Glutamatergic neuron (in vitro differentiated cells): ENCODE results near the gene ZNF407. TPM values are rescaled to one million over a fixed set of nuclear protein-coding genes. Genes with fewer than 3 reads are reported as not detected.

Experiments
- DNase-seq: peaks from one replicate; pipeline ENCODE4 v3.0.0; 2022
- H3K27ac Mint-ChIP-seq: one replicate; pipeline ENCODE4 v1.8.0; 2020; ENCODE audit warnings: mild to moderate bottlenecking, mixed read lengths, inconsistent platforms; ENCODE audit not compliant: unreplicated experiment
- H3K27me3 Mint-ChIP-seq: one replicate; pipeline ENCODE4 v1.8.0; 2020; ENCODE audit warnings: mild to moderate bottlenecking, moderate library complexity, mixed read lengths, inconsistent platforms; ENCODE audit not compliant: unreplicated experiment
- H3K36me3 Mint-ChIP-seq: one replicate; pipeline ENCODE4 v1.8.0; 2020; ENCODE audit warnings: mild to moderate bottlenecking, mixed read lengths, inconsistent platforms; ENCODE audit not compliant: unreplicated experiment
- H3K4me1 Mint-ChIP-seq: one replicate; pipeline ENCODE4 v1.8.0; 2020; ENCODE audit warnings: mild to moderate bottlenecking, low read depth, mixed read lengths, inconsistent platforms; ENCODE audit not compliant: unreplicated experiment
- H3K4me3 Mint-ChIP-seq: one replicate; pipeline ENCODE4 v1.8.0; 2020; ENCODE audit warnings: mild to moderate bottlenecking, mixed read lengths, inconsistent platforms; ENCODE audit not compliant: unreplicated experiment
- H3K9me3 Mint-ChIP-seq: one replicate; pipeline ENCODE4 v1.8.0; 2020; ENCODE audit warnings: mild to moderate bottlenecking, moderate library complexity, mixed read lengths, inconsistent platforms; ENCODE audit not compliant: unreplicated experiment
- CTCF ChIP-seq: fragments of 200-600 bp; sonication (generic); IDR thresholded peaks from one replicate; pipeline ENCODE4 v1.5.0; 2021; ENCODE audit not compliant: partially characterized antibody, unreplicated experiment
- total RNA-seq: library from RNA; stranded (reverse); fragmentation: NEBNext Ultra II Directional; extraction: Animal tissue kit (Norgen Biotek cat#: 25700); gene quantifications from one replicate; pipeline ENCODE4 v1.2.1, GENCODE V29; 2021; ENCODE audit not compliant: unreplicated experiment

ZNF407 gene
- total RNA-seq, 1 donor from 2014 or later: 15.8 TPM

- Mint-ChIP-seq H3K9me3 (no peaks in the 10 kb centered on the region), H3K4me3 (no peak overlapping the region), H3K27me3 (peaks cover 2% of the 10 kb centered on the region), H3K4me1 (peaks cover 6% of the 10 kb centered on the region), H3K27ac (no peak overlapping the region), H3K36me3 (no peaks in the 10 kb centered on the region)
- no peak for DNase-seq
- no peak for TF ChIP-seq CTCF
Measured at GRCh38 chr18:74718312-74718711, 120.6 kb downstream of the ZNF407 start.

DNA sequence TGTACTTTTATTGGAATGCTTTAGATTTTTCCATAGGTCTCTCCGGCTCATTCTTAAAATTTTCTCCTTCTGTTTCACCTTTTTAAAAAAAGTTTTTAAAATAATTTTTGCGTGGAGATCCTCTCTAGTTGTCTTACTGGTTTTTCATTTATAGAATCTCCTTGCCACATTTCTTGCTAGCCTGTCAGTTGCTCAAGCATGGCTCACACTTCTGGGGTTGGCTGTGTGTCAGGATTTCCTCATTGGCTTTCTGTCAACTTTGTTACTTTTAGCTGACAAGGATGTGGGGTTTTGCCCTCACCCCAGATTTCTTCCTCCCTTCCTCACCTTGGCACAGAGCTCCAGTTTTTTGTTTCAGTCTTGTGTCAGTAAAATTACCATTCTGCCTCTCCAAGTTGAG, 124.6 kb downstream of the ZNF407 start:
- Mint-ChIP-seq H3K4me3 (no peak overlapping the region), H3K27me3 (peaks cover 2% of the 10 kb centered on the region), H3K27ac (no peak overlapping the region), H3K4me1 (peaks cover 4% of the 10 kb centered on the region), H3K9me3 (peaks cover 2% of the 10 kb centered on the region), H3K36me3 (no peaks in the 10 kb centered on the region)
- DNase-seq: no peak
- no peak for TF ChIP-seq CTCF

DNA sequence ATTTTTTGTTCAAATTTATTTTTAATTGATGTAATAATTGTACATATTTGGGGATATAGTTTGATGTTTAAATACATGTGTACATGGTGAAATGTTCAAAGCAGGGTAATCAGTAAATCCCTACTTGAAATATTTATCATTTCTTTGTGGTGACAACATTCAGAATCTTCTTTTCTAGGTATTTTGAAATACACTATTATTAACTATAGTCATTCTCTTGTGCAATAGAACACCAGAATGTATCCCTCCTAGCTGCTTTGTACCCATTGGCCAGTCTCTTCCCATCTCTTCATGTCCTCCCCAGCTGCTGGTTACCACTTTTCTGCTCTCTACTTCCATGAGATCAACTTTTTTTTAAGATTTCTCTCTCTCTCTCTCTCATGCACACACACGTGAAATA, 126.5 kb downstream of the ZNF407 start:
- H3K9me3 Mint-ChIP-seq: peaks cover 2% of the 10 kb centered on the region
- peaks cover 4% of the 10 kb centered on the region for H3K4me1 Mint-ChIP-seq
- H3K36me3 Mint-ChIP-seq: no peaks in the 10 kb centered on the region
- no peak for DNase-seq
- no peak overlapping the region for H3K4me3 Mint-ChIP-seq
- peaks cover 2% of the 10 kb centered on the region for H3K27me3 Mint-ChIP-seq
- no peak for TF ChIP-seq CTCF
- no peak overlapping the region for H3K27ac Mint-ChIP-seq

- Mint-ChIP-seq H3K4me1 (peaks cover 4% of the 10 kb centered on the region), H3K27me3 (no peaks in the 10 kb centered on the region), H3K36me3 (no peaks in the 10 kb centered on the region)
Measured at GRCh38 chr18:74725690-74726089, 128.0 kb downstream of the ZNF407 start.

GRCh38 chr18:74728586-74728985, 130.9 kb downstream of the ZNF407 start:
- no peak for TF ChIP-seq CTCF
- H3K9me3 Mint-ChIP-seq: no peaks in the 10 kb centered on the region
- no peak overlapping the region for H3K4me3 Mint-ChIP-seq
- no peaks in the 10 kb centered on the region for H3K36me3 Mint-ChIP-seq
- no peaks in the 10 kb centered on the region for H3K27me3 Mint-ChIP-seq
- no peaks in the 10 kb centered on the region for H3K4me1 Mint-ChIP-seq
- no peak overlapping the region for H3K27ac Mint-ChIP-seq
- DNase-seq: no peak

More at GRCh38 chr18:74725690-74726089, 128.0 kb downstream of the ZNF407 start:
- no peak for TF ChIP-seq CTCF
- Mint-ChIP-seq H3K9me3 (peaks cover 2% of the 10 kb centered on the region), H3K4me3 (no peak overlapping the region), H3K27ac (no peak overlapping the region)
- DNase-seq: no peak
